Purkinje cell (primary cell): ENCODE results near the gene SULF2. TPM values are rescaled to one million over a fixed set of nuclear protein-coding genes. Genes with fewer than 3 reads are reported as not detected.

Experiments used
- polyA plus RNA-seq: library from polyadenylated mRNA; unstranded; fragments of >200 nt; fragmentation: Nextera tagmentation; gene quantifications from 2 replicates; pipeline ENCODE4 v1.2.1, GENCODE V29; 2014

The SULF2 gene
- polyA plus RNA-seq: 217 and 288 TPM in 2 replicates

DNA sequence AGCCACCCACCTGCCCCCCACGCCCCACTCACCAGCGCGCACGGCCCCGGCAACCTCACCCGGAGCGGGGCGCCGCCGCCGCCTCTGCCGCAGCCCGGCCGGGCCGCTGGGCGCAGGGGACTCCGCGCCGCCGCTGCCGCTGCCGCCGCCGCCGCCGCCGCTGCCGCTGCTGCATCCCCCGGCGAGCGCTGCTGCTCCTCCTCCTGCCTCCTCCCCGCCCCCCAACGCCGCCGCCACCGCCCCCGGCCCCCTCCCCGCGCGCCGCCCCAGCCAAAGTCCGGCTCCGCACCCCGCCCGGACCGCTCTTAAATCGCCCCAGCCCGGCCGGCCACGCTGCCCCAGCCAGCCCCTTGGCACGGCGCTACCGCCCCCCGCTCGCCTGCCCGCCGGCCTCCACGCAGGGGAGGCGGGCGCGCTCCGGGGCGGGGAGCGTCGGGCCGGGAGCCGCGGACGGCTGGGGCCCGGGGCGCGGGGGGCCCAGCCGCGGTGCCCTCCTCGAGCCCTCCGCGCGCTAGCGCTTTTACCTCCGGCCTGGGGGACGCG, at the start of gene SULF2:
Gene SULF2 (minus strand): TSS at position 171 of the 543 bp plus-strand sequence. CDS start 28,118 bp downstream, outside the sequence.

